ENCODE measurements around the gene FAM53A. TPM values are rescaled to one million over a fixed set of nuclear protein-coding genes. Genes with fewer than 3 reads are reported as not detected.

Gene FAM53A
- total and polyA plus RNA-seq, 2 donors = 0.63 to 2.9 TPM

DNA sequence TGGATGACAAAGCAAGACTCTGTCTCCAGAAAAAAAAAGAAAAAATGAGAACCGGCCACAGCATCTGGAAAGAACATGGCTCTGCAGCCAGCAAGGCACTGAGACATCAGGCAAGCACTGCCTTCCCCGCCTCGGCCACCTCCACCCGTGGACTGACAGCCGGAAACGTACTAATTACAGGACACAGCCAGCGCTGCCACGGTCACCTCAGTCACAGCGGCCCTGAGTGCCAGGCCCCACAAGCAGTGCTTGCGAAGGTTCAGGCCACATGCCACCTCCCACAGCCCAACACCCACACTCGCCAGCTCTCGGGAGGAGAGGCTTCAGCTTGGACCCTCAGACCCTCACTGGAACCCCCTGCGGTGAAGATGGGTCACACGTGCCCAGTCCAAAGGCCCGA is 16.8 kb downstream of the FAM53A start:
- H3K36me3 ChIP-seq (ENCODE audit: insufficient read depth) = no peaks in the 10 kb centered on the region
- H3K4me3 ChIP-seq (ENCODE audit: low read depth, low read length) = no peak overlapping the region
- no peaks in the 10 kb centered on the region for H3K4me1 ChIP-seq (ENCODE audit: insufficient read depth)
- 93% methylated on average over 15 of the region's 15 CpGs for WGBS
- DNase-seq (ENCODE audit: extremely low spot score) = no peak
- H3K27ac ChIP-seq (ENCODE audit: low read depth) = no peak overlapping the region

DNA sequence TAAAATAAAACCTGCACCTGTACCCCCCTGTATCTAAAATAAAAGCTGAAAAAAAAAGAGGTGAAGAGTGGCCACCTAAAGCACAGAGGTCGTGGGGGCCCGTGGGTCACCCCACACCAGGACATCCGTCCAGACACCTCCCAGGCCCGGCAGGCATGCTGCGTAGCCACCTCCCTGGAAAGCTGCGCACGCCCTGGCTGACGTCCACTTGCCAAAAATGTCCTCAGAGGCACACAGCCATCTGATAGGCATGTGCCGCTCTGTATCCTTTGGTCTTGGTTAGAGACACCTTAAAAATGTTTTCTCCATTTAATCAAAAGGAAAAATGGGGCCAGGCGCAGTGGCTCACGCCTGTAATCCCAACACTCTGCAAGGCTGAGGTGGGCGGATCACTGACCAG is 17.7 kb downstream of the FAM53A start:
- H3K27ac ChIP-seq (ENCODE audit: low read depth) = no peak overlapping the region
- 76% methylated on average over 12 of the region's 12 CpGs for WGBS

DNA sequence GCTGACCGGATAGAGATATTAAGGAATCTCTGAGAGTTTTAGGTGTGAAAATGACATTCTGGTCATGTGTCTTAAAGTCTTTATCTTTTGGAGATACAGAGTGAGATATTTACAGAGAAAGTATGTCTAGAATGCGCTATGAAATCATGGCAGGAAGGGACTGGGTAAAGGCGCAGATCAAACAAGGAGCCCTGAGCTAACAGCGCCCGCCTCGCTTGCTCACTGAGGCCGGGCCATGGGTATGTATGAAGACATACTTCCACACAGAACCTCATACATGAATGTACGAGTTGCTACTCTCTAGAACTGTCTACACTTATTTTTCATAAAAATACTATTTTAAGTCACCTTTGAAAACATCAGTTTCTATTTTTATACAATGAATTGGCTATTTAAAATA is 20.0 kb downstream of the FAM53A start:
- 71% methylated on average over 8 of the region's 8 CpGs for WGBS

More for the DNA sequence above, 17.7 kb downstream of the FAM53A start:
- no peak for DNase-seq (ENCODE audit: extremely low spot score)
- H3K4me1 ChIP-seq (ENCODE audit: insufficient read depth) = no peaks in the 10 kb centered on the region
- H3K4me3 ChIP-seq (ENCODE audit: low read depth, low read length) = no peak overlapping the region
- H3K36me3 ChIP-seq (ENCODE audit: insufficient read depth) = no peaks in the 10 kb centered on the region

DNA sequence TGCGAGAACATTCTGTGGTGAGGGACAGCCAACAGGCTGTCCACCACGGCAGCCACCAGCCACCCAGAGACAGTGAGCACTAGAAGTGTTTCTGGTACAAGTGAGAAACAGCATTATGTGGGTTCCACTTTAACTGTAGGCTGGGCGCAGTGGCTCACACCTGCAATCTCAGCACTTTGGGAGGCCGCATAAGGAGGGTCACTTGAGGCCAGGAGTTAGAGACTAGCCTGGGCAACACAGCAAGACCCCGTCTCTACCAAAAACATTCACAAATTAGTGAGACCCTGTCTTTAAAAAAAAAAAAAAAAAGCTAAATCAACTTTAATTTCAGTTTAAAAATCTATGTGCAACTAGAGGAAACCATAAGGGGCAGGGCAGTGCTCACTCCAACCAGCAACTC is 20.6 kb downstream of the FAM53A start:
- no peaks in the 10 kb centered on the region for H3K36me3 ChIP-seq (ENCODE audit: insufficient read depth)
- H3K4me1 ChIP-seq (ENCODE audit: insufficient read depth) = no peaks in the 10 kb centered on the region
- no peak overlapping the region for H3K27ac ChIP-seq (ENCODE audit: low read depth)
- H3K4me3 ChIP-seq (ENCODE audit: low read depth, low read length) = no peak overlapping the region
- WGBS = 95% methylated on average over 5 of the region's 5 CpGs
- no peak for DNase-seq (ENCODE audit: extremely low spot score)

More for the DNA sequence above, 20.0 kb downstream of the FAM53A start:
- Histone ChIP-seq H3K4me3 (ENCODE audit: low read depth, low read length) (no peak overlapping the region), H3K27ac (ENCODE audit: low read depth) (no peak overlapping the region), H3K4me1 (ENCODE audit: insufficient read depth) (no peaks in the 10 kb centered on the region), H3K36me3 (ENCODE audit: insufficient read depth) (no peaks in the 10 kb centered on the region)
- no peak for DNase-seq (ENCODE audit: extremely low spot score)

DNA sequence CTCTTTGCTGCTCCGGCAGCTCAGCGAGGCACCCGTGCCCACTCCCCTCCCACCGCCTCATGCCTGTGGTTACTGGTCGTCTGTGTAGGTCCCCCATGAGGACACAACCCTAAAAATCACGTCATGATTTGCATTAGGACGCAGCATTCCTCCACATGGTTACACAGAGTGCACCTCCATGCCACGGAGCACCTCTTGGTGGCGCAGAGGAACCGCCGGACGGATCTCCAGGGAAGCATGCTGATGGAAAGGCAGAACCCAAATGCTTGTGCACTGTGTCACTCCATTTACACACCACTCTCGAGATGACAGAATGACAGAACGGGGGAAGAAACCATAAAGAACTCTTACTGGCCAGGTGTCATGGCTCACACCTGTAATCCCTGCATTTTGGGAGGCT is 22.4 kb downstream of the FAM53A start:
- no peak overlapping the region for H3K27ac ChIP-seq (ENCODE audit: low read depth)
- WGBS = 88% methylated on average over 14 of the region's 14 CpGs
- DNase-seq (ENCODE audit: extremely low spot score) = no peak
- H3K4me1 ChIP-seq (ENCODE audit: insufficient read depth) = no peaks in the 10 kb centered on the region
- no peak overlapping the region for H3K4me3 ChIP-seq (ENCODE audit: low read depth, low read length)
- H3K36me3 ChIP-seq (ENCODE audit: insufficient read depth) = no peaks in the 10 kb centered on the region

DNA sequence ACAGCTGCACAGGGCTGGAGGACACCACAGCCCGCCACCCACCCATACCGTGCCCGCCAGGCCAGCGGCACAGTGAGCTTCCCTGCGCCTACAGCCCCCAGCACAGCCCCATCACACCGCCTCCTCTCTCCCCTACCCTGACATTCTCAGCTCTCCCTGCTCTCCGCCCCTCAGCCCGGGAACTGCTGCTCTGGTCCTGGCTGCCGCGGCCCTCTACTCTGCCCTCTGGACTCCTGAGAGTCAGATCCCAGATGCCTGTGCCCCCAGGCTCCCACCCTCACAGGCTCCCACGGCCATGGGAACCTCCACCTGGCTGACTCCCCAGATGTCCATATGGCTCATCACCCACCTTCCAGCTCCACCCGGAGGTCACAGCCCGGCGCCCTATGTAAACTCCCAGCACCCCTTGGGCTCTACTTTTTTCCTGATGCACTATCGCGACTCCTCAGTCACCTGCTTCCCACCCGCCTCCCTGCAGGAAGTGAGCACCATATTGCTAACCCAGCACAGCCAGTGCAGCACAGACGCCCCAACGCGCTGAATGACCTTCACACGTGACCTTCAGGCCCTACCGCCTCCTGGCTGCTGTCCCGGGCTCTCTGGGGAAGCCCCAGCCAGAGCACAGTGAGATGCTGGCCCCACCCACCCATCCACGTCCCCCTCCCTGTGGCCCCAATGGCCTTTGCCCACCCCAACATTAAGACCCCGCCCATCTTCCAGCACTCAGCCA is 23.0 kb downstream of the FAM53A start:
- H3K4me3 ChIP-seq (ENCODE audit: low read depth, low read length) = no peak overlapping the region
- H3K27ac ChIP-seq (ENCODE audit: low read depth) = no peak overlapping the region
- H3K36me3 ChIP-seq (ENCODE audit: insufficient read depth) = no peaks in the 10 kb centered on the region
- WGBS = 79% methylated on average over 25 of the region's 25 CpGs
- DNase-seq (ENCODE audit: extremely low spot score) = no peak
- no peaks in the 10 kb centered on the region for H3K4me1 ChIP-seq (ENCODE audit: insufficient read depth)

DNA sequence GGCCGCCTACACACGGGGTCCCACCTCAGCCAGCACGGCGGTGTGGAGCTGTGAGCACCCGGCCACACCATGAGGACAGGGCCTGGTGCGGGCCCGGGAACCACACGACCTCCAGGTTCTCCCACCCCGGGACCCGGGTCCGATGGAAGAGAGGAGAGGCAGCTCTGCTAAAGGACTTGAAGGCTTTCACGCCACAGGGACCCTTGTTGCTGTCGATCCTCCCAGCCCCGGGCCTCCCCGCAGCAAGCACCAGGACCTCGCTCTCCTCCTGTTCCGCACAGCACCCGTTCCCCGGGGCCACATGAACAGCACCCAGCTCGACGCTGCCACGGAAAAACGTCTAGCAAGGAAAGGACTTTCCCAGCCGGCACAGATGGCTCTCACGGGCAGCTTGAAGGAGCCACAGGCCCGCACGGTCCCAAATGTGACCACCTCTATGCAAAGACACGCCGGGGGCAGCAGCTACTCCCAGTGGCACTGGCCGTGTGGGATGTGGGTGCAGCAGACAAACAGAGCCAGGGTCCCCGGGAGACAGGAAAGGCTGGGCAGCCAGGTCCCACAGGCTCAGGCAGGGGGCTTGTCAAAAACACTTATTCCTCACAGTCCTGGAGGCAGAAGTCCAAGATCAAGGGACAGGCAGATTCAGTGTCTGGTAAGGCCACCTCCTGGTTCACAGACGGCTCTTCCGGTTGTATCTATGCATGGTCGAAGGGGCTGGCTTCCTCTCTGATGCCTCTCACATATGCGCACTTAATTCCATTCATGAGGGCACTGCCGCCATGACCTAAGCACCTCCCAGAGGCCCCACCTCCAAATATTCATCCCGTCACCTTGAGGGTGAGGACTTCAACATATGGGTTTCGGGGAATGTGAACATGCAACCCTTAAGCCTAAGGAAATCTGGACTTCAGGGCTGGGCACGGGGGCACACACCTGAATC is 24.7 kb downstream of the FAM53A start:
- H3K4me1 ChIP-seq (ENCODE audit: insufficient read depth) = no peaks in the 10 kb centered on the region
- H3K36me3 ChIP-seq (ENCODE audit: insufficient read depth) = no peaks in the 10 kb centered on the region
- no peak overlapping the region for H3K27ac ChIP-seq (ENCODE audit: low read depth)
- WGBS = 92% methylated on average over 39 of the region's 39 CpGs
- DNase-seq (ENCODE audit: extremely low spot score) = no peak
- no peak overlapping the region for H3K4me3 ChIP-seq (ENCODE audit: low read depth, low read length)

DNA sequence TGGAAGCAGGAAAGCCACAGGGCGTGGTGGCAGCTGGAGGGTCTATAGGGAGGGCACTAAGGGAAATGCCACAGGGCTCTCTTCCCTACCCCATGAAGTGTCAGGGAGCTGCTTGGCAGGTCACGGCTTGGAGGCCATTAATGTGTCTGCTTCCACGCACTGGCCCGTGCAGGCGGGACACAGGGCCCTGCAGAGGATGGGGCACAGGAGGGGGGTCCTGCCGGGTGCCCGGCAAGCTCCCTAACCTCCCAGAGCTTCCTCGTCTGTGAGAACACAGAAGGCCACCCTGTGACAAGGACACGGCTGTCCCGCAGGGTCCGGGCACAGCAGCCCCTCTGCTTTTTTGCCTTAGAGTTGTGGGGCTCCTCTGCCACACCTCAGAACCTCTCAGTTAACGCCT is 25.5 kb downstream of the FAM53A start:
- Histone ChIP-seq H3K36me3 (ENCODE audit: insufficient read depth) (no peaks in the 10 kb centered on the region), H3K27ac (ENCODE audit: low read depth) (no peak overlapping the region), H3K4me1 (ENCODE audit: insufficient read depth) (no peaks in the 10 kb centered on the region), H3K4me3 (ENCODE audit: low read depth, low read length) (no peak overlapping the region)
- DNase-seq (ENCODE audit: extremely low spot score) = no peak
- 87% methylated on average over 12 of the region's 12 CpGs for WGBS

DNA sequence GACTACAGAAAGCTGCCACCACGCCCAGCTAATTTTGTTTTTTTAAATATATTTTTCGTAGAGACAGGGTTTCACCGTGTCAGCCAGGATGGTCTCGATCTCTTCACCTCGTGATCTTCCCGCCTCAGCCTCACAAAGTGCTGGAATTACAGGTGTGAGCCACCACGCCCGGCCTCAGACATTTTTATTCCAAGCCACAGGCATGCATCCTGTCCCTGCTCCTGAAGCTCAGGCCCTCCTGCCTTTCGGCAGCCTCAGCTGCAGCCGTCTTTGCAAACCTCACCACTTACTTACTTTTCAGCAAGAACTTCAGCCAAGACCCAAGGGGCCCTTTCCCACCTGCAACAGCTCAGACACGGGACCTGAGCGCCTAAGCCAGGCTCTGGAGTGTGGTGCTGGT is 26.0 kb downstream of the FAM53A start:
- DNase-seq (ENCODE audit: extremely low spot score) = no peak
- Histone ChIP-seq H3K36me3 (ENCODE audit: insufficient read depth) (no peaks in the 10 kb centered on the region), H3K4me3 (ENCODE audit: low read depth, low read length) (no peak overlapping the region), H3K27ac (ENCODE audit: low read depth) (no peak overlapping the region), H3K4me1 (ENCODE audit: insufficient read depth) (no peaks in the 10 kb centered on the region)
- 86% methylated on average over 12 of the region's 12 CpGs for WGBS

DNA sequence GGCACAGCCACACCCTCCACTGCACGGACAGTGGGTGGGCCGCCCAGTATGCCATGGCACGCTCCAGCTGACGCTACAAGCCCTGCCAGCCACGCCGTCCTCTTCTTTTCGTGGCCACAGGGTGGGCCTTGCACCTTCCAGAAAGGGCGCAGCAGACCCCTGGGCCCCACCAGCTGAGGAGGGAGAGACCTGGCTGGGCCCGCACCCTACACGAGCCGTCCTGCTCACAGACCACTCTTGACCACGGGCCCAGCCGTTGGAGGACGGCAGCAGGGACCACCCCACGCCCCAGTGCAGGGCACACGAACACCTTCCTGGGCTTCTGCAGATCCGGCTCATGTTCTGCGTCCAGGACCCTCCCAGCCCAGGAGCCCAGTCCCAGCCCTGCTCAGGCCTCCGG is 27.1 kb downstream of the FAM53A start:
- Histone ChIP-seq H3K4me3 (ENCODE audit: low read depth, low read length) (no peak overlapping the region), H3K4me1 (ENCODE audit: insufficient read depth) (no peaks in the 10 kb centered on the region), H3K27ac (ENCODE audit: low read depth) (no peak overlapping the region), H3K36me3 (ENCODE audit: insufficient read depth) (no peaks in the 10 kb centered on the region)
- DNase-seq (ENCODE audit: extremely low spot score) = no peak
- 95% methylated on average over 19 of the region's 19 CpGs for WGBS

DNA sequence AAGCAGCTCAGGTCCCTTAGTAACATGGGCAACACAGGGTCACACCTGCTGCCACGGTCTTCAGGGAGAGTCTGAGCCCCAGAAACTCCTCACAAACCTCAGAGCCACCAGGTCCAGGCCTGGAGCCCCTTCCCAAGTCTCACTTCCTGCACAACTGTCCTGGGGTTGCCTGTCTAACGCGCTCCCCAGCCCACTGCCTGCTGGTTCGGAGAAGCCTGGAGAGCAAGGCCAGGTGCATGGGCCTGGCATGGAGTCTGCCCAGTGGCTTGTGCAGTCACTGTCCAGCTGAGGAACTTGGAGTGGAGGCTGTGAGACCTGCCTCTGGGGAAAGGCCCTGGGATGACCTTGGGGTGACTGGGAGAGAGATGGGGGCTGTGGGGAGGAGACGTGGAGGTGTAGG is 28.0 kb downstream of the FAM53A start:
- WGBS = 95% methylated on average over 5 of the region's 5 CpGs
- Histone ChIP-seq H3K27ac (ENCODE audit: low read depth) (no peak overlapping the region), H3K36me3 (ENCODE audit: insufficient read depth) (no peaks in the 10 kb centered on the region), H3K4me3 (ENCODE audit: low read depth, low read length) (no peak overlapping the region), H3K4me1 (ENCODE audit: insufficient read depth) (no peaks in the 10 kb centered on the region)
- no peak for DNase-seq (ENCODE audit: extremely low spot score)

DNA sequence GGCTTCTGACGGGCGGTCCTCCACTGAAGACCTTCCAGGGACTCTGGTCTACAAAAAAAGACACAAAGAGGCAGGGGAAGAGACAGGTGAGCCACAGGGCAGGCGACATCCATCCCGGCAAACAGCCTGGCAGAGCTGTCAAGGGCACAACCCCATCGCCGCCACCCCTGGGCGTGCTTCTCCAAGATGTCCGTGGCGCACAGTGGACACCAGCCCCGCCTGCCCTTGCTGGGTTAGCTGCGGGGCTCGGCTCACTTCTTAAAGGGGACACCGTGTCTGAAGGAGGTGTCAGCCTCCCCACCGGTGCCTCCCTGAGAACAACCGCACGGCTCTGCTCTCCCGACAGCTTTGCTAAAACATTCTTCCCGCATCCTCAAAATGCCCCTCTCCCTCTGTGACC is 28.4 kb downstream of the FAM53A start:
- Histone ChIP-seq H3K27ac (ENCODE audit: low read depth) (no peak overlapping the region), H3K4me1 (ENCODE audit: insufficient read depth) (no peaks in the 10 kb centered on the region), H3K4me3 (ENCODE audit: low read depth, low read length) (no peak overlapping the region), H3K36me3 (ENCODE audit: insufficient read depth) (no peaks in the 10 kb centered on the region)
- WGBS = 89% methylated on average over 18 of the region's 18 CpGs
- DNase-seq (ENCODE audit: extremely low spot score) = no peak

DNA sequence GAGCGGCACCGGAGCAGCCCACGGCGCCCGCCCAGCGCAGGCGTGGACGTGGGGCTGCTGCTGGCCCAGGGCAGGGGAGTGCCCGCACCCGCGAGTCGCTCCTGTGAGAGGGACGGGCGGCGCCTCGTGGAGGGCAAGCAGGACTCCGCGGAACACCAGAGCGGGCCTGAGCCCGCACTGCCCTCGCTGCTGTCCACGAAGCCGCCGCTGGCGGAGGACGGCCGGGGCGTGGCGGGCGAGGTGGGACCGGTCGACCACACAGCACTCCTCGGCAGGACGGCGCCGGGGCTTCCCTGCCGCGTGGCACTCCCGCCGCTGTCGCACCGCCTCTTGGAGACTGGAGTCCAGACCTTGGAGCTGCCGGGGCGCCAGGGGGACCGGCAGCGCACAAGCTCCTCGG is 29.0 kb downstream of the FAM53A start:
- H3K4me3 ChIP-seq (ENCODE audit: low read depth, low read length) = no peak overlapping the region
- DNase-seq (ENCODE audit: extremely low spot score) = no peak
- no peaks in the 10 kb centered on the region for H3K36me3 ChIP-seq (ENCODE audit: insufficient read depth)
- no peak overlapping the region for H3K27ac ChIP-seq (ENCODE audit: low read depth)
- 96% methylated on average over 47 of the region's 47 CpGs for WGBS
- no peaks in the 10 kb centered on the region for H3K4me1 ChIP-seq (ENCODE audit: insufficient read depth)
